Mesodermal cell (in vitro differentiated cells): ENCODE data around the gene DAPK2.

ENCODE experiments used
- H3K27ac ChIP-seq: 2 replicates; pipeline ENCODE4 v1.7.0; 2013; ENCODE audit warnings: mild to moderate bottlenecking, low read depth, low read length, moderate library complexity; ENCODE audit not compliant: severe bottlenecking
- H3K36me3 ChIP-seq: 2 replicates; pipeline ENCODE4 v1.7.1; 2013; ENCODE audit warnings: mild to moderate bottlenecking, low read length, moderate library complexity; ENCODE audit not compliant: control insufficient read depth, insufficient read depth
- H3K4me1 ChIP-seq: one replicate; pipeline ENCODE4 v1.7.1; 2013; ENCODE audit warnings: mild to moderate bottlenecking, low read length; ENCODE audit not compliant: insufficient read depth, control insufficient read depth, poor library complexity, severe bottlenecking
- H3K4me3 ChIP-seq: 2 replicates; pipeline ENCODE4 v1.7.0; 2013; ENCODE audit warnings: low read length, control low read depth, mild to moderate bottlenecking; ENCODE audit not compliant: insufficient read depth, poor library complexity, severe bottlenecking; ENCODE audit errors: extremely low read depth
- H3K9me3 ChIP-seq: 2 replicates; pipeline ENCODE4 v1.7.1; 2013; ENCODE audit warnings: mild to moderate bottlenecking, low read length, moderate library complexity; ENCODE audit not compliant: control insufficient read depth
- WGBS, 2 experiments: methylation state at CpG; one replicate each; pipeline ENCODE4 v1.1.5; 2013; ENCODE audit warnings: missing lambda C conversion rate in 2 of 2; ENCODE audit not compliant: insufficient coverage in 2 of 2; 5-methylcytosine and 5-hydroxymethylcytosine counted together

The DAPK2 gene

DNA sequence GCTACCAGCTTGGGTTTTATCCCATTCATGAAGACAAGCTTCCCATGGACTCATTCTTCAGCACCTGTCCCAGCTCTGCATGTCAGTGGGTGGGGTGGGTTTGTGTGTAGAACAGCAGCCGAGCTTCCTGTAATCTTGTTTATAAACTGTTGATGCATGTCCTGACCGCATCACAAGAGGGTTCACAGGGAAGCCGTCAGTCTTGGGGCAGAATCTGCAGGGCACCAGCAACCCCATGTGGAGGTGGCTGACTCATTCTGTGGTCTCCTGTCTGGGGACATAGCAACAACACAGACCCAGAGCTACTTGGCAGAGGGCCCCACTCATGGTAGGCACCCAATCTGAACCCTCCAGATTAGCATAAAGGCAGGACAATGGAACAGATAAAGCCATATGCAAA lies 35.6 kb downstream of the DAPK2 start:
- Histone ChIP-seq H3K27ac (no peak overlapping the region), H3K36me3 (no peaks in the 10 kb centered on the region), H3K9me3 (no peaks in the 10 kb centered on the region), H3K4me3 (no peak overlapping the region), H3K4me1 (peaks cover 8% of the 10 kb centered on the region)
- WGBS, 2 experiments = 87 to 90% methylated on average over 2 to 3 of the region's 3 CpGs

DNA sequence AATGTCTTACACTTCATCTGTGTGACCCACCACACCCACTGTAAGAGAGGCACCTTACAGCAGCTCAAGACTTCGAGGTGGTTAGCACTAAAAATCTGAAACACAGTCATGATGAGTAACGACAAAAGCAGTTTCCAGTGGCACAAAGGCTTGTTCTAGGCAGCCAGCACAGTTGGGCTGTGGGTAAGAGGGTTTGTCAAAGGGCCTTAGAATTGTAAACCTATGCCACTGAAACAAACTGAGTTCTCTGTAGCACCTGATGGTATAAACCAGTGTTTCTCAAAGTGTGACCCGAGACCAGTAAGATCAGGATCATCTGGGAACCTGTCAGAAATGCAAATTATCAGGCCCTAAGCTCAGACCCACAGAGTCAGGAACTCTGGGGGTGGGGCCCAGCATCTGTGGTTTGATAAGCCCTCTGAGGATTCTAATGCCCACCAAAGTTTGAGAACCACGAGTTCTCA lies 36.5 kb downstream of the DAPK2 start:
- Histone ChIP-seq H3K9me3 (no peaks in the 10 kb centered on the region), H3K4me1 (peaks cover 8% of the 10 kb centered on the region), H3K27ac (no peak overlapping the region), H3K36me3 (no peaks in the 10 kb centered on the region), H3K4me3 (no peak overlapping the region)
- 91 to 92% methylated on average over 3 to 4 of the region's 4 CpGs for WGBS, 2 experiments

DNA sequence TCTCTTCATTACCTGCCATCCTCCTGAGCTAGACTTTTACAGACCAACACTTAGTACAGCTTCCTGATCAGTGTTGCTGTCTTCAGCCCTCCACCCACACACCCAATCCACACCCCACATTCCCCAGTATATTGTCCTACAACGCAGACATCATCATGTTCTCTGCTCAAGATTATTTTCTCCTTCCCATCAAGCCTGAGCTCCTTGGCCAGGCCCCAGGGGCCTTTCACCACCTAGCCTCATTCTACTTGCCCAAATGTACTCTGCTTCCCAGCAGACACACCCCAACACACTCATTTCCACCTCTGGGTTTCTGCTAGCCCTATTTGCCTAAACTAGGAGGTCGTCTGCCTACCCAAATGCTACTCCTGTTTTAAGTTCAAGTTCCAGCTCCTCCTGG lies 37.0 kb downstream of the DAPK2 start:
- no peak overlapping the region for H3K27ac ChIP-seq
- peaks cover 8% of the 10 kb centered on the region for H3K4me1 ChIP-seq
- 67 to 90% methylated on average over 1 to 2 of the region's 2 CpGs for WGBS, 2 experiments
- no peak overlapping the region for H3K4me3 ChIP-seq
- no peaks in the 10 kb centered on the region for H3K36me3 ChIP-seq
- H3K9me3 ChIP-seq = no peaks in the 10 kb centered on the region

DNA sequence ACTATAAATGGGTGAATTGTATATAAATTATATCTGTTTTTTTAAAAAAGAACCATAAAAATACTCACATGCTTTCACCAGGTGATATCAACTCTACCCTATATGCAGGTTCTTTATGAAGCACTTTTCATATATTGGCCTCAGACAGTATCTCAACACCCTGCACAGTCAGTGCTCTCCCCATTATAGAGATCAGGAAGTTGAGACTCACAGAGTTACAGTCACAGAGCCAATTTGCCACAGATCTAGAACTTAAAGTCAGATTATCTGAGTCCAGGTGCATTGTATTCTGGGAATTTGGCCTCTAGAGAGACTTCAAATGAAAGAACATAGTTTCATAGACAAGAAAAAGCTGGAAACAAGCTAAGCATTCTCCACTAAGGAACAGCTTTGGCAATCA lies 38.1 kb downstream of the DAPK2 start:
- no peaks in the 10 kb centered on the region for H3K36me3 ChIP-seq
- no peaks in the 10 kb centered on the region for H3K9me3 ChIP-seq

DNA sequence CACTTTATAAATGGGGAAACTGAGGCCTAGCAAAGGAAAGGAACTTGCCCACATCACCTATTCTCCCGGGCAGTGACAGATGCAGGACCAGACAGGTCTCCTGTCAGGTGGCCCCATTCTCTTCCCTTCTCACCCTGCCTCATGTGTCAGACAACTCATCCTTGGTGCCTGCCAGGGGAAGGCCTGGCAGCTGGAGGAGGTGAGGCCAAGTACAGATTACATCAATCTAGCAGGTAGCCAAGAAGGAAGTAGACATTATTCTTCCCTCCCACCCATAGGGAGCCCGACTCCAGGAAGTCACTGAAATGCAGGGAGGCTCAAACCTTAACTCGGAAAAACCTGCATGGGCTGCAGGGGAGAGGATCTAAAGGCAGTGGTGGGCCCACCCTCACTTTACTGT lies 39.6 kb downstream of the DAPK2 start:
- Histone ChIP-seq H3K4me1 (no peaks in the 10 kb centered on the region), H3K9me3 (no peaks in the 10 kb centered on the region), H3K4me3 (no peak overlapping the region), H3K27ac (no peak overlapping the region), H3K36me3 (no peaks in the 10 kb centered on the region)
- WGBS, 2 experiments = 92 to 100% methylated on average over 1 to 2 of the region's 3 CpGs

More for the DNA sequence above, 38.1 kb downstream of the DAPK2 start:
- peaks cover under 1% of the 10 kb centered on the region for H3K4me1 ChIP-seq
- no peak overlapping the region for H3K27ac ChIP-seq
- H3K4me3 ChIP-seq = no peak overlapping the region

DNA sequence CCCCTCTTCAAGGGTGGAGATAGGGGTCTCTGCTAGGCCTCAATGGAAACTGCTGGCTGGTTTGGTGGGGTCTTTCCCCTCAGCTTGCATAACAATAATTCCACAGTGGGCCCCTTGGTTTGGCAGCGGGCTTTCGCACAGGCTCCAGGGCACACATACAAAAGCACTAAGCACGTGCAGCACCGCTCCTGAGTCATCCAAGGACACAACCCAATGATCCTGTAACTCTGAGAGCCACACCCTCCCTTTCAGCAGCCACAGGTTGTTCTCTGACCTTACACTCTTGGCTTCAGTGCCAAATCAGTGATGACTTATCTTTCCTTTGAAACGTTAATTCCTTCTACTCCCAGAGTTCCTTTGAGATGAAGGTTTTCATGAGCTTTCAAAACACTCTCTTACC lies 41.7 kb downstream of the DAPK2 start:
- 80 to 87% methylated on average over 3 to 4 of the region's 5 CpGs for WGBS, 2 experiments
- Histone ChIP-seq H3K36me3 (no peaks in the 10 kb centered on the region), H3K4me1 (no peaks in the 10 kb centered on the region), H3K4me3 (no peak overlapping the region), H3K27ac (no peak overlapping the region), H3K9me3 (no peaks in the 10 kb centered on the region)

- WGBS, 2 experiments = 100% methylated on average over 2 of the region's 2 CpGs; no CpG with 5 or more reads in 1 of the 2 experiments
- Histone ChIP-seq H3K9me3 (no peaks in the 10 kb centered on the region), H3K27ac (no peak overlapping the region), H3K4me1 (no peaks in the 10 kb centered on the region), H3K4me3 (no peak overlapping the region), H3K36me3 (no peaks in the 10 kb centered on the region)
Measured at GRCh38 chr15:64004056-64004455, 42.2 kb downstream of the DAPK2 start.

DNA sequence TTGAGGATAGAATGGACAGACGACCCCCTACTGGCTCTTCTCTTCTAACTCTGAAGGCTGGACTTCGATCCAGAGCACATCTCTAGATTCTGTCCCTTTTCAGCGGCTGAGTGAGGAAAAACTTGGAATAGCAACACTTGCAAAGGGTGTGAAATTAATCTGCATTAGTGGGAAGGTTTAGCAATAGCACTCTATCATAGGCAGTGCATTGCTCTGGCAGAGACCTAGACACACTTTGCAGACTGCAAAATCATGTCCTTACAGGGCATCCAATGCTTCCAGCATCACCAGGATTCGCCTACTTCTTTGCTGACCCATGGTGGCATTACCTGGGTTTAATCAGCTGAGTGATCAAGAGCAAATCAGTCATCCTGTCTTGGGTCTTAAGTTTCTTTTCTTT lies 43.1 kb downstream of the DAPK2 start:
- WGBS, 2 experiments = 91 to 94% methylated on average over 4 of the region's 4 CpGs
- H3K27ac ChIP-seq = no peak overlapping the region
- no peak overlapping the region for H3K4me3 ChIP-seq
- H3K36me3 ChIP-seq = no peaks in the 10 kb centered on the region
- H3K4me1 ChIP-seq = peaks cover 3% of the 10 kb centered on the region
- H3K9me3 ChIP-seq = no peaks in the 10 kb centered on the region

DNA sequence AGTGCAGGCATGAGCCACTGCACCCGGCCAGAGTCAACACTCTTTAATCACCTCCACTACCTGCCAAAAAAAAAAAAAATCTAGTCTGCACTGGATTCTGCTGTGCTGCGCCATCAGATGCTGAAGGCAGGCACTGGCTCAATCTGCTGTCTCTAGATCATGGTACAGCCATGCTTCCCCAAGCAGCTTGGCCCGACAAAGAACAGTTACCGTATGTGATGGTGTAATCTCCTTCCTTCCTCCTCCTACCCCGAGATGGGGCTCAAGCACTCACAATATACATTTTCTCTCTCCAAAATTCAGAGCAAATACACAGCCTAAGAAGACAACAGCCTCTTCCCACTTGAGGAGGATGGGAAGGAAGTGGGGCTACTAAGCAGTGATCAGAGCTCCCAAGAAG lies 45.1 kb downstream of the DAPK2 start:
- peaks cover 7% of the 10 kb centered on the region for H3K4me1 ChIP-seq

GRCh38 chr15:64000183-64000951 lies 45.9 kb downstream of the DAPK2 start:
- Histone ChIP-seq H3K27ac (no peak overlapping the region), H3K9me3 (no peaks in the 10 kb centered on the region), H3K4me3 (no peak overlapping the region), H3K36me3 (no peaks in the 10 kb centered on the region), H3K4me1 (peaks cover 7% of the 10 kb centered on the region)
- 92 to 93% methylated on average over 3 to 4 of the region's 4 CpGs for WGBS, 2 experiments

More for the DNA sequence above, 45.1 kb downstream of the DAPK2 start:
- Histone ChIP-seq H3K4me3 (no peak overlapping the region), H3K9me3 (no peaks in the 10 kb centered on the region), H3K36me3 (no peaks in the 10 kb centered on the region), H3K27ac (no peak overlapping the region)
- WGBS, 2 experiments = 91 to 100% methylated on average over 3 to 4 of the region's 5 CpGs

- Histone ChIP-seq H3K9me3 (no peaks in the 10 kb centered on the region), H3K4me1 (peaks cover 7% of the 10 kb centered on the region), H3K36me3 (no peaks in the 10 kb centered on the region), H3K4me3 (no peak overlapping the region), H3K27ac (no peak overlapping the region)
- WGBS, 2 experiments = 20 to 50% methylated on average over 1 to 3 of the region's 3 CpGs
Measured at GRCh38 chr15:63999177-63999576, 47.1 kb downstream of the DAPK2 start.
